Right atrium auricular region (tissue), 2 donors: ENCODE data around the gene GPNMB. TPM values are rescaled to one million over a fixed set of nuclear protein-coding genes. Genes with fewer than 3 reads are reported as not detected.

ENCODE experiments used
- DNase-seq: peaks from one replicate; pipeline ENCODE4 v3.0.0-alpha.2; 2019; ENCODE audit warnings: low spot score
- H3K27ac ChIP-seq, 2 donors: fragments of 200-600 bp; sonication (generic); 1 replicate in 1 of 2; 2 replicates in 1 of 2; pipeline ENCODE4 v1.5.1; 2016 to 2019
- H3K27me3 ChIP-seq, 2 donors: fragments of 200-600 bp; sonication (generic); one replicate each; pipeline versions ENCODE4 v1.5.1 to v1.6.0; 2017 to 2019
- H3K36me3 ChIP-seq: fragments of 200-600 bp; sonication (generic); one replicate; pipeline ENCODE4 v1.5.1; 2016
- H3K4me1 ChIP-seq, 2 donors: fragments of 200-600 bp; sonication (generic); one replicate each; pipeline versions ENCODE4 v1.5.1 to v1.6.0; 2017 to 2019
- H3K4me3 ChIP-seq, 2 donors: fragments of 200-600 bp; sonication (generic); 1 replicate in 1 of 2; 2 replicates in 1 of 2; pipeline ENCODE4 v1.5.1; 2017 to 2019; ENCODE audit warnings: mild to moderate bottlenecking in 1 of 2, moderate library complexity in 1 of 2
- H3K9me3 ChIP-seq, 2 donors: fragments of 200-600 bp; sonication (generic); one replicate each; pipeline ENCODE4 v1.5.1; 2019
- total RNA-seq, 2 donors: library from RNA; depleted of rRNA; stranded (reverse); fragments of >200 nt; gene quantifications; one replicate each; pipeline ENCODE4 v1.1.0, GENCODE V29; 2016
- TF ChIP-seq, protein P1 (sequence below), 2 donors: fragments of 200-600 bp; sonication (generic); IDR thresholded peaks; one replicate each; pipeline ENCODE4 v1.5.1; 2019; ENCODE audit warnings: antibody characterized with exemption in 2 of 2

GPNMB gene
- total RNA-seq, 2 donors from 2014 or later: 74.4 to 137 TPM

DNA sequence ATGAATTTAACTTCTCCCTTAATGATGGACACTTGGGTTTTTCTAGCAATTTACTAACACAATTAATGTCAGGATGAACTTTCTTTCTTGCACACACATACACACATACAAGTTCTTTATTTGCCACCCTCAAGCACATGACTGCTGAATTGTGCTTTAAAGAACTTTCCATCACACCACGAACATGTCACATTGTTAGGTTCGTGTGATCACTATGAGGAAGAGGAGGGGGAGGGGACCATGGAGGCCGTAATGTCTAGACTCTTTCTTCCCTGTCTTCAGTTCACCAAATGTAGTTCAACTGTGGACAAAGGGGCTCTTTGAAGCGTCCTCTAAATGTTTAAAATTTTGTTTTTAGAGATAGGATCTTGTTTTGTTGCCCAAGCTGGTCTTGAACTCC lies 33.7 kb upstream of the GPNMB start:
- no peak overlapping the region for H3K4me3 ChIP-seq
- H3K27me3 ChIP-seq: no peaks in the 10 kb centered on the region
- no peaks in the 10 kb centered on the region for H3K9me3 ChIP-seq
- TF ChIP-seq, protein P1, sequence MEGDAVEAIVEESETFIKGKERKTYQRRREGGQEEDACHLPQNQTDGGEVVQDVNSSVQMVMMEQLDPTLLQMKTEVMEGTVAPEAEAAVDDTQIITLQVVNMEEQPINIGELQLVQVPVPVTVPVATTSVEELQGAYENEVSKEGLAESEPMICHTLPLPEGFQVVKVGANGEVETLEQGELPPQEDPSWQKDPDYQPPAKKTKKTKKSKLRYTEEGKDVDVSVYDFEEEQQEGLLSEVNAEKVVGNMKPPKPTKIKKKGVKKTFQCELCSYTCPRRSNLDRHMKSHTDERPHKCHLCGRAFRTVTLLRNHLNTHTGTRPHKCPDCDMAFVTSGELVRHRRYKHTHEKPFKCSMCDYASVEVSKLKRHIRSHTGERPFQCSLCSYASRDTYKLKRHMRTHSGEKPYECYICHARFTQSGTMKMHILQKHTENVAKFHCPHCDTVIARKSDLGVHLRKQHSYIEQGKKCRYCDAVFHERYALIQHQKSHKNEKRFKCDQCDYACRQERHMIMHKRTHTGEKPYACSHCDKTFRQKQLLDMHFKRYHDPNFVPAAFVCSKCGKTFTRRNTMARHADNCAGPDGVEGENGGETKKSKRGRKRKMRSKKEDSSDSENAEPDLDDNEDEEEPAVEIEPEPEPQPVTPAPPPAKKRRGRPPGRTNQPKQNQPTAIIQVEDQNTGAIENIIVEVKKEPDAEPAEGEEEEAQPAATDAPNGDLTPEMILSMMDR (IDR thresholded peaks at IDR 0.05): no peak
- no peak overlapping the region for H3K27ac ChIP-seq
- no peak for DNase-seq
- no peaks in the 10 kb centered on the region for H3K4me1 ChIP-seq
- no peaks in the 10 kb centered on the region for H3K36me3 ChIP-seq

- no peak for DNase-seq
- no peak overlapping the region for H3K27ac ChIP-seq
- H3K4me3 ChIP-seq: no peak overlapping the region
- H3K27me3 ChIP-seq: no peaks in the 10 kb centered on the region
- TF ChIP-seq, protein P1 (IDR thresholded peaks at IDR 0.05): no peak
- no peaks in the 10 kb centered on the region for H3K9me3 ChIP-seq
- no peaks in the 10 kb centered on the region for H3K36me3 ChIP-seq
- H3K4me1 ChIP-seq: no peaks in the 10 kb centered on the region
These were observed 32.8 kb upstream of the GPNMB start for GRCh38 chr7:23213755-23214154.

- no peak for DNase-seq
- H3K27ac ChIP-seq: no peak overlapping the region
- no peaks in the 10 kb centered on the region for H3K9me3 ChIP-seq
- no peak overlapping the region for H3K4me3 ChIP-seq
- TF ChIP-seq, protein P1 (IDR thresholded peaks at IDR 0.05): no peak
- no peaks in the 10 kb centered on the region for H3K4me1 ChIP-seq
- no peaks in the 10 kb centered on the region for H3K27me3 ChIP-seq
- H3K36me3 ChIP-seq: no peaks in the 10 kb centered on the region
These were observed 32.2 kb upstream of the GPNMB start for GRCh38 chr7:23214423-23214822.

DNA sequence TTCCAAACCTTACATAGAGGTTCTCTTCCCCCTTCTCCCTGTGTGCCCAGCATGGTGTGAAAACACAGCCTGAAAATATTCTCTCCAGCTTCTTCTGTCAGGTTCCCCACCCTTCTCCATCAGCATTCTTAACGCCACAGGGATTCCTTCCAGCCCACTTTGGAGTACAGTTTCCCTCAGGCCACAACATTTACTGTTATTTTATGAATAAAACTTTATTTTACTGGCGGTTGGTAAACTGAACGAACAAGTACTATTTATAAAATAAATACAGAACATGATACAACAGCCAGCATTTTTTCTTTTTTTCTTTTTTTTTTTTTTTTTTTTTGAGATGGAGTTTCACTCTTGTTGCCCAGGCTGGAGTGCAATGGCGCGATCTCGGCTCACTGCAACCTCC lies 31.6 kb upstream of the GPNMB start:
- Histone ChIP-seq H3K27me3 (no peaks in the 10 kb centered on the region), H3K4me3 (no peak overlapping the region), H3K36me3 (no peaks in the 10 kb centered on the region), H3K9me3 (no peaks in the 10 kb centered on the region), H3K27ac (no peak overlapping the region), H3K4me1 (no peaks in the 10 kb centered on the region)
- no peak for DNase-seq
- TF ChIP-seq, protein P1 (IDR thresholded peaks at IDR 0.05): no peak

GRCh38 chr7:23216021-23216420 lies 30.6 kb upstream of the GPNMB start:
- Histone ChIP-seq H3K9me3 (no peaks in the 10 kb centered on the region), H3K27ac (no peak overlapping the region), H3K4me1 (no peaks in the 10 kb centered on the region), H3K27me3 (no peaks in the 10 kb centered on the region), H3K4me3 (no peak overlapping the region), H3K36me3 (no peaks in the 10 kb centered on the region)
- no peak for DNase-seq
- TF ChIP-seq, protein P1 (IDR thresholded peaks at IDR 0.05): no peak

DNA sequence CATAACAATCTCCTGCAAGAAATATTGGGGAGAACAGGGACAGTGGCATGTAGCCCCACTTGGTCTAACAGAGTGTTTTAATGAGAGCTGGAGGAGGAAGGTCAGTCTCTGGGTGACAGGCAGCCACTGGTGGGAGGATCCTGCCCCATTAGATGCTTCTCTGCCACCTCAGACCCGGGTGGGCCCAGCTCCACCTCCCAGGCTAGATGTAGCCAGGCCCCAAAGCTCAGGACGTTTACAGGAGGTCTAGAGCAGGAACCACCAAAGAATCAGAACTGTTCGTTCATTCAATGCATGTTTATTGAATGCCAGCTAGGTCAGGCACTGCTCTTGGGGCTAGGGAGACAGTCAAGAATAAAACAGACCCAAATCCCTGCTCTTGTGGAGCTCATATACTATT lies 28.4 kb upstream of the GPNMB start:
- Histone ChIP-seq H3K36me3 (no peaks in the 10 kb centered on the region), H3K4me1 (no peaks in the 10 kb centered on the region), H3K9me3 (no peaks in the 10 kb centered on the region), H3K27ac (no peak overlapping the region), H3K4me3 (no peak overlapping the region), H3K27me3 (no peaks in the 10 kb centered on the region)
- TF ChIP-seq, protein P1 (IDR thresholded peaks at IDR 0.05): no peak
- no peak for DNase-seq
